HuH-7 (cell line): ENCODE measurements around the gene CASP9.

Experiments used
- DNase-seq: peaks from one replicate; pipeline ENCODE4 v3.0.0; 2011; ENCODE audit warnings: low spot score

Gene CASP9

GRCh38 chr1:15445390-15446122 lies 78.5 kb downstream of the CASP9 start:
- no peak for DNase-seq

- no peak for DNase-seq
Observed at GRCh38 chr1:15444468-15445389, 79.3 kb downstream of the CASP9 start.

- DNase-seq = no peak
Observed at GRCh38 chr1:15443281-15443680, 80.7 kb downstream of the CASP9 start.

- no peak for DNase-seq
Observed at GRCh38 chr1:15442759-15443158, 81.3 kb downstream of the CASP9 start.

GRCh38 chr1:15442119-15442518 lies 81.9 kb downstream of the CASP9 start:
- DNase-seq = no peak
